GM23338 (cell line): ENCODE data around the gene RBM33. TPM values are rescaled to one million over a fixed set of nuclear protein-coding genes. Genes with fewer than 3 reads are reported as not detected.

Source experiments
- ATAC-seq: fragments of 200-7000 bp; cut with Tn5 transposase; 3 replicates; pipeline ENCODE4 v1.9.1; 2020
- DNase-seq: peaks from one replicate; pipeline ENCODE4 v3.0.0-alpha.2; 2015; ENCODE audit warnings: low spot score
- H2AFZ ChIP-seq: fragments of 200-600 bp; sonication (generic); 2 replicates; pipeline ENCODE4 v1.8.0; 2016; ENCODE audit warnings: antibody characterized with exemption, mild to moderate bottlenecking, moderate library complexity
- H3F3A ChIP-seq: fragments of 200-600 bp; sonication (generic); replicated peaks from 2 replicates; pipeline ENCODE4 v1.8.0; 2017; ENCODE audit warnings: antibody characterized with exemption, mixed run types, low read depth
- H3K27ac ChIP-seq: fragments of 200-600 bp; sonication (generic); 2 replicates; pipeline ENCODE4 v1.6.1; 2016; ENCODE audit warnings: low read depth
- H3K27me3 ChIP-seq: fragments of 200-600 bp; sonication (generic); 2 replicates; pipeline ENCODE4 v1.8.0; 2016; ENCODE audit warnings: mild to moderate bottlenecking, mixed run types, moderate library complexity; ENCODE audit not compliant: insufficient read depth
- H3K36me3 ChIP-seq: fragments of 200-600 bp; sonication (generic); 2 replicates; pipeline ENCODE4 v1.8.0; 2016; ENCODE audit warnings: mild to moderate bottlenecking; ENCODE audit not compliant: insufficient read depth
- H3K4me1 ChIP-seq: fragments of 200-600 bp; sonication (generic); 2 replicates; pipeline ENCODE4 v1.8.0; 2016; ENCODE audit warnings: mild to moderate bottlenecking, moderate library complexity; ENCODE audit not compliant: insufficient read depth
- H3K4me2 ChIP-seq: fragments of 200-600 bp; sonication (generic); 2 replicates; pipeline ENCODE4 v1.7.1; 2017; ENCODE audit warnings: mixed run types
- H3K4me3 ChIP-seq: fragments of 200-600 bp; sonication (generic); 2 replicates; pipeline ENCODE4 v1.6.1; 2016; ENCODE audit warnings: mixed run types
- H3K79me2 ChIP-seq: fragments of 200-600 bp; sonication (generic); replicated peaks from 2 replicates; pipeline ENCODE4 v1.8.0; 2017; ENCODE audit warnings: mild to moderate bottlenecking; ENCODE audit not compliant: insufficient read depth
- H3K9me2 ChIP-seq: fragments of 200-600 bp; sonication (generic); 2 replicates; pipeline ENCODE4 v1.8.0; 2017; ENCODE audit not compliant: insufficient read depth
- H4K20me1 ChIP-seq: fragments of 200-600 bp; sonication (generic); replicated peaks from 2 replicates; pipeline ENCODE4 v1.8.0; 2017; ENCODE audit warnings: mild to moderate bottlenecking; ENCODE audit not compliant: insufficient read depth
- H3K27ac Mint-ChIP-seq: 2 replicates; pipeline ENCODE4 v1.8.0; 2020; ENCODE audit warnings: inconsistent platforms, mild to moderate bottlenecking, moderate library complexity, mixed read lengths
- H3K27me3 Mint-ChIP-seq: 3 replicates; pipeline ENCODE4 v1.8.0; 2022; ENCODE audit warnings: low read depth, mild to moderate bottlenecking, moderate library complexity, mixed read lengths, inconsistent platforms; ENCODE audit not compliant: insufficient read depth, poor library complexity
- H3K36me3 Mint-ChIP-seq: 3 replicates; pipeline ENCODE4 v1.8.0; 2021; ENCODE audit warnings: low read depth, mild to moderate bottlenecking, inconsistent platforms, moderate library complexity, mixed read lengths
- H3K4me1 Mint-ChIP-seq: 3 replicates; pipeline ENCODE4 v1.8.0; 2020; ENCODE audit warnings: mild to moderate bottlenecking, inconsistent platforms, mixed read lengths
- H3K4me3 Mint-ChIP-seq: 3 replicates; pipeline ENCODE4 v1.8.0; 2021; ENCODE audit warnings: moderate library complexity, mild to moderate bottlenecking, inconsistent platforms, mixed read lengths
- H3K9me3 Mint-ChIP-seq: 3 replicates; pipeline ENCODE4 v1.8.0; 2020; ENCODE audit warnings: moderate library complexity, mild to moderate bottlenecking, inconsistent platforms, mixed read lengths
- CREB1 ChIP-seq: fragments of 250-450 bp; sonication (Bioruptor Pico); IDR thresholded peaks from 2 replicates; pipeline ENCODE4 v1.5.0; 2020; ENCODE audit warnings: low read depth, mild to moderate bottlenecking, moderate library complexity
- EZH2 ChIP-seq: fragments of 200-600 bp; sonication (generic); IDR thresholded peaks from one replicate; pipeline ENCODE4 v1.8.0; 2017; ENCODE audit warnings: antibody characterized with exemption, mild to moderate bottlenecking, low read depth; ENCODE audit not compliant: unreplicated experiment
- EZH2phosphoT487 ChIP-seq: fragments of 200-600 bp; sonication (generic); IDR thresholded peaks from one replicate; pipeline ENCODE4 v1.8.1; 2018; ENCODE audit warnings: antibody characterized with exemption; ENCODE audit not compliant: unreplicated experiment
- JUNB ChIP-seq: IDR thresholded peaks from one replicate; pipeline ENCODE4 v1.6.1; 2016; ENCODE audit warnings: antibody characterized with exemption; ENCODE audit not compliant: unreplicated experiment
- NANOG ChIP-seq: IDR thresholded peaks from 2 replicates; pipeline ENCODE4 v1.6.1; 2016; ENCODE audit warnings: antibody characterized with exemption, borderline replicate concordance
- POLR2AphosphoS5 ChIP-seq: IDR thresholded peaks from 2 replicates; pipeline ENCODE4 v1.6.1; 2016; ENCODE audit warnings: antibody characterized with exemption, low read depth
- STAT1 ChIP-seq: IDR thresholded peaks from one replicate; pipeline ENCODE4 v1.6.1; 2016; ENCODE audit warnings: antibody characterized with exemption; ENCODE audit not compliant: unreplicated experiment
- ZNF114 ChIP-seq: fragments of 250-450 bp; sonication (Bioruptor Pico); IDR thresholded peaks from 2 replicates; pipeline ENCODE4 v1.5.0; 2020; ENCODE audit warnings: mild to moderate bottlenecking, moderate library complexity
- ZNF331 ChIP-seq: fragments of 250-450 bp; sonication (Bioruptor Pico); IDR thresholded peaks from 2 replicates; pipeline ENCODE4 v1.5.0; 2020; ENCODE audit warnings: low read depth, mild to moderate bottlenecking, moderate library complexity
- polyA plus RNA-seq: library from polyadenylated mRNA; unstranded; fragments of >200 nt; fragmentation: Nextera tagmentation; extraction: Ambion mirVana; gene quantifications from 2 replicates; pipeline ENCODE4 v1.2.1, GENCODE V29; 2016
- total RNA-seq: library from RNA; depleted of rRNA; stranded (reverse); fragments of >200 nt; shearing (Covaris generic); gene quantifications from 2 replicates; pipeline ENCODE4 v1.2.3, GENCODE V29; 2014
- TF ChIP-seq, protein P1 (sequence below): IDR thresholded peaks from one replicate; pipeline ENCODE4 v1.6.1; 2018; ENCODE audit warnings: antibody characterized with exemption; ENCODE audit not compliant: unreplicated experiment
- TF ChIP-seq, protein P2 (sequence below): fragments of 250-450 bp; sonication (Bioruptor Pico); IDR thresholded peaks from 2 replicates; pipeline ENCODE4 v1.5.0; 2020; ENCODE audit warnings: mild to moderate bottlenecking, moderate library complexity
- TF ChIP-seq, protein P3 (sequence below), 2 experiments: fragments of 200-600 bp in 1 of 2; sonication (generic) in 1 of 2; conservative IDR thresholded peaks; 2 replicates each; pipeline versions ENCODE4 v1.5.1 to v1.6.1; 2016 to 2017; ENCODE audit warnings: antibody characterized with exemption in 2 of 2, low read depth in 2 of 2, mild to moderate bottlenecking in 2 of 2, moderate library complexity in 1 of 2
- TF ChIP-seq, protein P4 (sequence below): IDR thresholded peaks from 2 replicates; pipeline ENCODE4 v1.6.1; 2016; ENCODE audit warnings: antibody characterized with exemption

Gene RBM33
- total and polyA plus RNA-seq, 2 experiments from 2014 or later: 47.7 to 94.7 TPM

DNA sequence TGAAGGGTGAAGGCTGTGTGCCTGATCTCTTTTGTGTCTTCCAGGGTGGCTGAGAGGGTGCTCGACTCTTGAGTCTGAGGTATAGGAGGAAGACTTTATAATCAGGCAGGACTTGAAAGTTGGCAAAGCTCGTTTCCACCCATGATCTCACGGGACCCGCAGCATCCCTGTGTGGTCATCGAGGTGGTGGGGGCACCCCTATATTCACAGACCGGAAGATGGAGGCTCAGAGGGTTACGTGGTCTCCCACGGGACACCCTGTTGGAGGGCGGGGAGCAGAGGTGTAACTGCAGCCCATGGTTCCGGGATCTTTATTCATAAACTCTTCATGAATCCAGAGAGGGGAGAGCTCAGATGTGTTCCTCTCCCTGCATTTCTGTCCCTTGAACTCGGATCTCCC is 177.4 kb downstream of the RBM33 start:
- no peaks in the 10 kb centered on the region for H3K79me2 ChIP-seq
- H3K27ac Mint-ChIP-seq: no peak overlapping the region
- H3K27me3 ChIP-seq: no peaks in the 10 kb centered on the region
- no peaks in the 10 kb centered on the region for H4K20me1 ChIP-seq
- no peaks in the 10 kb centered on the region for H3K36me3 Mint-ChIP-seq
- no peaks in the 10 kb centered on the region for H3K9me2 ChIP-seq
- no peak overlapping the region for H3K27ac ChIP-seq
- no peak for TF ChIP-seq STAT1
- TF ChIP-seq, protein P1, sequence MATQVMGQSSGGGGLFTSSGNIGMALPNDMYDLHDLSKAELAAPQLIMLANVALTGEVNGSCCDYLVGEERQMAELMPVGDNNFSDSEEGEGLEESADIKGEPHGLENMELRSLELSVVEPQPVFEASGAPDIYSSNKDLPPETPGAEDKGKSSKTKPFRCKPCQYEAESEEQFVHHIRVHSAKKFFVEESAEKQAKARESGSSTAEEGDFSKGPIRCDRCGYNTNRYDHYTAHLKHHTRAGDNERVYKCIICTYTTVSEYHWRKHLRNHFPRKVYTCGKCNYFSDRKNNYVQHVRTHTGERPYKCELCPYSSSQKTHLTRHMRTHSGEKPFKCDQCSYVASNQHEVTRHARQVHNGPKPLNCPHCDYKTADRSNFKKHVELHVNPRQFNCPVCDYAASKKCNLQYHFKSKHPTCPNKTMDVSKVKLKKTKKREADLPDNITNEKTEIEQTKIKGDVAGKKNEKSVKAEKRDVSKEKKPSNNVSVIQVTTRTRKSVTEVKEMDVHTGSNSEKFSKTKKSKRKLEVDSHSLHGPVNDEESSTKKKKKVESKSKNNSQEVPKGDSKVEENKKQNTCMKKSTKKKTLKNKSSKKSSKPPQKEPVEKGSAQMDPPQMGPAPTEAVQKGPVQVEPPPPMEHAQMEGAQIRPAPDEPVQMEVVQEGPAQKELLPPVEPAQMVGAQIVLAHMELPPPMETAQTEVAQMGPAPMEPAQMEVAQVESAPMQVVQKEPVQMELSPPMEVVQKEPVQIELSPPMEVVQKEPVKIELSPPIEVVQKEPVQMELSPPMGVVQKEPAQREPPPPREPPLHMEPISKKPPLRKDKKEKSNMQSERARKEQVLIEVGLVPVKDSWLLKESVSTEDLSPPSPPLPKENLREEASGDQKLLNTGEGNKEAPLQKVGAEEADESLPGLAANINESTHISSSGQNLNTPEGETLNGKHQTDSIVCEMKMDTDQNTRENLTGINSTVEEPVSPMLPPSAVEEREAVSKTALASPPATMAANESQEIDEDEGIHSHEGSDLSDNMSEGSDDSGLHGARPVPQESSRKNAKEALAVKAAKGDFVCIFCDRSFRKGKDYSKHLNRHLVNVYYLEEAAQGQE: no peak
- no peak for TF ChIP-seq NANOG
- no peak for TF ChIP-seq ZNF331
- no peak for TF ChIP-seq POLR2AphosphoS5
- TF ChIP-seq, protein P2, sequence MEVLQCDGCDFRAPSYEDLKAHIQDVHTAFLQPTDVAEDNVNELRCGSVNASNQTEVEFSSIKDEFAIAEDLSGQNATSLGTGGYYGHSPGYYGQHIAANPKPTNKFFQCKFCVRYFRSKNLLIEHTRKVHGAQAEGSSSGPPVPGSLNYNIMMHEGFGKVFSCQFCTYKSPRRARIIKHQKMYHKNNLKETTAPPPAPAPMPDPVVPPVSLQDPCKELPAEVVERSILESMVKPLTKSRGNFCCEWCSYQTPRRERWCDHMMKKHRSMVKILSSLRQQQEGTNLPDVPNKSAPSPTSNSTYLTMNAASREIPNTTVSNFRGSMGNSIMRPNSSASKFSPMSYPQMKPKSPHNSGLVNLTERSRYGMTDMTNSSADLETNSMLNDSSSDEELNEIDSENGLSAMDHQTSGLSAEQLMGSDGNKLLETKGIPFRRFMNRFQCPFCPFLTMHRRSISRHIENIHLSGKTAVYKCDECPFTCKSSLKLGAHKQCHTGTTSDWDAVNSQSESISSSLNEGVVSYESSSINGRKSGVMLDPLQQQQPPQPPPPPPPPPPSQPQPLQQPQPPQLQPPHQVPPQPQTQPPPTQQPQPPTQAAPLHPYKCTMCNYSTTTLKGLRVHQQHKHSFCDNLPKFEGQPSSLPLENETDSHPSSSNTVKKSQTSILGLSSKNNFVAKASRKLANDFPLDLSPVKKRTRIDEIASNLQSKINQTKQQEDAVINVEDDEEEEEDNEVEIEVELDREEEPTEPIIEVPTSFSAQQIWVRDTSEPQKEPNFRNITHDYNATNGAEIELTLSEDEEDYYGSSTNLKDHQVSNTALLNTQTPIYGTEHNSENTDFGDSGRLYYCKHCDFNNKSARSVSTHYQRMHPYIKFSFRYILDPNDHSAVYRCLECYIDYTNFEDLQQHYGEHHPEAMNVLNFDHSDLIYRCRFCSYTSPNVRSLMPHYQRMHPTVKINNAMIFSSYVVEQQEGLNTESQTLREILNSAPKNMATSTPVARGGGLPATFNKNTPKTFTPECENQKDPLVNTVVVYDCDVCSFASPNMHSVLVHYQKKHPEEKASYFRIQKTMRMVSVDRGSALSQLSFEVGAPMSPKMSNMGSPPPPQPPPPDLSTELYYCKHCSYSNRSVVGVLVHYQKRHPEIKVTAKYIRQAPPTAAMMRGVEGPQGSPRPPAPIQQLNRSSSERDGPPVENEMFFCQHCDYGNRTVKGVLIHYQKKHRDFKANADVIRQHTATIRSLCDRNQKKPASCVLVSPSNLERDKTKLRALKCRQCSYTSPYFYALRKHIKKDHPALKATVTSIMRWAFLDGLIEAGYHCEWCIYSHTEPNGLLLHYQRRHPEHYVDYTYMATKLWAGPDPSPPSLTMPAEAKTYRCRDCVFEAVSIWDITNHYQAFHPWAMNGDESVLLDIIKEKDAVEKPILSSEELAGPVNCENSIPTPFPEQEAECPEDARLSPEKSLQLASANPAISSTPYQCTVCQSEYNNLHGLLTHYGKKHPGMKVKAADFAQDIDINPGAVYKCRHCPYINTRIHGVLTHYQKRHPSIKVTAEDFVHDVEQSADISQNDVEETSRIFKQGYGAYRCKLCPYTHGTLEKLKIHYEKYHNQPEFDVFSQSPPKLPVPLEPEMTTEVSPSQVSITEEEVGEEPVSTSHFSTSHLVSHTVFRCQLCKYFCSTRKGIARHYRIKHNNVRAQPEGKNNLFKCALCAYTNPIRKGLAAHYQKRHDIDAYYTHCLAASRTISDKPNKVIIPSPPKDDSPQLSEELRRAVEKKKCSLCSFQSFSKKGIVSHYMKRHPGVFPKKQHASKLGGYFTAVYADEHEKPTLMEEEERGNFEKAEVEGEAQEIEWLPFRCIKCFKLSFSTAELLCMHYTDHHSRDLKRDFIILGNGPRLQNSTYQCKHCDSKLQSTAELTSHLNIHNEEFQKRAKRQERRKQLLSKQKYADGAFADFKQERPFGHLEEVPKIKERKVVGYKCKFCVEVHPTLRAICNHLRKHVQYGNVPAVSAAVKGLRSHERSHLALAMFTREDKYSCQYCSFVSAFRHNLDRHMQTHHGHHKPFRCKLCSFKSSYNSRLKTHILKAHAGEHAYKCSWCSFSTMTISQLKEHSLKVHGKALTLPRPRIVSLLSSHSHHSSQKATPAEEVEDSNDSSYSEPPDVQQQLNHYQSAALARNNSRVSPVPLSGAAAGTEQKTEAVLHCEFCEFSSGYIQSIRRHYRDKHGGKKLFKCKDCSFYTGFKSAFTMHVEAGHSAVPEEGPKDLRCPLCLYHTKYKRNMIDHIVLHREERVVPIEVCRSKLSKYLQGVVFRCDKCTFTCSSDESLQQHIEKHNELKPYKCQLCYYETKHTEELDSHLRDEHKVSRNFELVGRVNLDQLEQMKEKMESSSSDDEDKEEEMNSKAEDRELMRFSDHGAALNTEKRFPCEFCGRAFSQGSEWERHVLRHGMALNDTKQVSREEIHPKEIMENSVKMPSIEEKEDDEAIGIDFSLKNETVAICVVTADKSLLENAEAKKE: no peak
- TF ChIP-seq, protein P3, sequence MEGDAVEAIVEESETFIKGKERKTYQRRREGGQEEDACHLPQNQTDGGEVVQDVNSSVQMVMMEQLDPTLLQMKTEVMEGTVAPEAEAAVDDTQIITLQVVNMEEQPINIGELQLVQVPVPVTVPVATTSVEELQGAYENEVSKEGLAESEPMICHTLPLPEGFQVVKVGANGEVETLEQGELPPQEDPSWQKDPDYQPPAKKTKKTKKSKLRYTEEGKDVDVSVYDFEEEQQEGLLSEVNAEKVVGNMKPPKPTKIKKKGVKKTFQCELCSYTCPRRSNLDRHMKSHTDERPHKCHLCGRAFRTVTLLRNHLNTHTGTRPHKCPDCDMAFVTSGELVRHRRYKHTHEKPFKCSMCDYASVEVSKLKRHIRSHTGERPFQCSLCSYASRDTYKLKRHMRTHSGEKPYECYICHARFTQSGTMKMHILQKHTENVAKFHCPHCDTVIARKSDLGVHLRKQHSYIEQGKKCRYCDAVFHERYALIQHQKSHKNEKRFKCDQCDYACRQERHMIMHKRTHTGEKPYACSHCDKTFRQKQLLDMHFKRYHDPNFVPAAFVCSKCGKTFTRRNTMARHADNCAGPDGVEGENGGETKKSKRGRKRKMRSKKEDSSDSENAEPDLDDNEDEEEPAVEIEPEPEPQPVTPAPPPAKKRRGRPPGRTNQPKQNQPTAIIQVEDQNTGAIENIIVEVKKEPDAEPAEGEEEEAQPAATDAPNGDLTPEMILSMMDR (conservative IDR thresholded peaks at IDR 0.05; ENCODE audit: low read depth in 2 of 2): no peak
- no peak for TF ChIP-seq CREB1 (CRISPR knock-in tag)
- TF ChIP-seq EZH2phosphoT487: no peak
- no peak for TF ChIP-seq ZNF114 (CRISPR knock-in tag)
- TF ChIP-seq, protein P4, sequence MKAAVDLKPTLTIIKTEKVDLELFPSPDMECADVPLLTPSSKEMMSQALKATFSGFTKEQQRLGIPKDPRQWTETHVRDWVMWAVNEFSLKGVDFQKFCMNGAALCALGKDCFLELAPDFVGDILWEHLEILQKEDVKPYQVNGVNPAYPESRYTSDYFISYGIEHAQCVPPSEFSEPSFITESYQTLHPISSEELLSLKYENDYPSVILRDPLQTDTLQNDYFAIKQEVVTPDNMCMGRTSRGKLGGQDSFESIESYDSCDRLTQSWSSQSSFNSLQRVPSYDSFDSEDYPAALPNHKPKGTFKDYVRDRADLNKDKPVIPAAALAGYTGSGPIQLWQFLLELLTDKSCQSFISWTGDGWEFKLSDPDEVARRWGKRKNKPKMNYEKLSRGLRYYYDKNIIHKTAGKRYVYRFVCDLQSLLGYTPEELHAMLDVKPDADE: no peak
- TF ChIP-seq JUNB: no peak
- no peak for TF ChIP-seq EZH2
- DNase-seq (no peak), ATAC-seq (no peak)
- H3F3A ChIP-seq: no peaks in the 10 kb centered on the region
- peaks cover 9% of the 10 kb centered on the region for H3K27me3 Mint-ChIP-seq
- no peaks in the 10 kb centered on the region for H3K4me1 Mint-ChIP-seq
- H3K36me3 ChIP-seq: no peaks in the 10 kb centered on the region
- H3K4me3 ChIP-seq: no peak overlapping the region
- no peaks in the 10 kb centered on the region for H3K4me1 ChIP-seq
- peaks cover 4% of the 10 kb centered on the region; the same call in 1 of the 3 replicates for H3K9me3 Mint-ChIP-seq
- no peak overlapping the region for H2AFZ ChIP-seq
- H3K4me2 ChIP-seq: no peak overlapping the region
- no peak overlapping the region for H3K4me3 Mint-ChIP-seq
